Omental fat pad (tissue), 4 donors: ENCODE measurements around the gene COX6A2. TPM values are rescaled to one million over a fixed set of nuclear protein-coding genes. Genes with fewer than 3 reads are reported as not detected.

ENCODE experiments used
- ATAC-seq: fragments of 150-250 bp; one replicate; pipeline ENCODE4 v1.9.1; 2016; ENCODE audit warnings: mild to moderate bottlenecking, moderate library complexity; ENCODE audit not compliant: low FRiP score
- DNase-seq: peaks from one replicate; pipeline ENCODE4 v3.0.0-alpha.2; 2019; ENCODE audit warnings: low spot score
- CTCF ChIP-seq, 3 donors: fragments of 450-650 bp; IDR thresholded peaks; one replicate each; pipeline ENCODE4 v1.5.1; 2016 to 2017; ENCODE audit warnings: antibody characterized with exemption in 3 of 3, mild to moderate bottlenecking in 3 of 3, moderate library complexity in 2 of 3
- total RNA-seq, 4 donors: library from RNA; depleted of rRNA; stranded (reverse); fragments of >200 nt; gene quantifications; one replicate each; pipeline ENCODE4 v1.1.0, GENCODE V29; 2016

Gene COX6A2
- total RNA-seq, 4 donors from 2014 or later, result not detected

- TF ChIP-seq CTCF (IDR thresholded peaks at IDR 0.05), result no peak
- ATAC-seq, result no peak
- no peak for DNase-seq
Observed at GRCh38 chr16:31397096-31397660, 31.0 kb downstream of the COX6A2 start.

GRCh38 chr16:31395647-31396046, 32.5 kb downstream of the COX6A2 start:
- no peak for TF ChIP-seq CTCF (IDR thresholded peaks at IDR 0.05)
- ATAC-seq (no peak), DNase-seq (no peak)

GRCh38 chr16:31393056-31393455, 35.1 kb downstream of the COX6A2 start, which contains the start of gene ITGAD:
TSS of gene ITGAD (plus strand) at chr16:31393335. CDS start at chr16:31393361, 26 bp downstream.
- ATAC-seq (no peak), DNase-seq (no peak)
- TF ChIP-seq CTCF (IDR thresholded peaks at IDR 0.05), result no peak

- TF ChIP-seq CTCF (IDR thresholded peaks at IDR 0.05), result no peak
- DNase-seq, result no peak
- no peak for ATAC-seq
Observed at GRCh38 chr16:31390504-31391041, 37.6 kb downstream of the COX6A2 start.

- TF ChIP-seq CTCF (IDR thresholded peaks at IDR 0.05), result no peak
- no peak for DNase-seq
- no peak for ATAC-seq
Observed at GRCh38 chr16:31388535-31388934, 39.6 kb downstream of the COX6A2 start.

- no peak for ATAC-seq
- no peak for TF ChIP-seq CTCF (IDR thresholded peaks at IDR 0.05)
- DNase-seq, result no peak
Observed at GRCh38 chr16:31386157-31386984, 41.8 kb downstream of the COX6A2 start.
